H7 (cell line): ENCODE results near the gene TIMM44. TPM values are rescaled to one million over a fixed set of nuclear protein-coding genes. Genes with fewer than 3 reads are reported as not detected.
A peak's percentile ranks its signal among the peaks of the same experiment; 100 is the strongest.

Experiments used
- DNase-seq: peaks from one replicate; pipeline ENCODE4 v3.0.0; 2012
- H3K27me3 ChIP-seq: 2 replicates; pipeline ENCODE4 v1.6.0; 2011; ENCODE audit warnings: mild to moderate bottlenecking, low read length; ENCODE audit not compliant: control insufficient read depth, insufficient read depth
- H3K36me3 ChIP-seq: replicated peaks from 2 replicates; pipeline ENCODE4 v1.5.1; 2011; ENCODE audit warnings: low read length; ENCODE audit not compliant: control insufficient read depth, insufficient read depth
- H3K4me3 ChIP-seq: 2 replicates; pipeline ENCODE4 v1.5.1; 2011; ENCODE audit warnings: low read depth, mild to moderate bottlenecking, control low read depth, low read length, moderate library complexity; ENCODE audit not compliant: insufficient read depth
- total RNA-seq: library from RNA; depleted of rRNA; stranded (reverse); fragments of >200 nt; shearing (Covaris generic); gene quantifications from 2 replicates; pipeline ENCODE4 v1.2.3, GENCODE V29; 2014; rRNA removed

The TIMM44 gene, protein sequence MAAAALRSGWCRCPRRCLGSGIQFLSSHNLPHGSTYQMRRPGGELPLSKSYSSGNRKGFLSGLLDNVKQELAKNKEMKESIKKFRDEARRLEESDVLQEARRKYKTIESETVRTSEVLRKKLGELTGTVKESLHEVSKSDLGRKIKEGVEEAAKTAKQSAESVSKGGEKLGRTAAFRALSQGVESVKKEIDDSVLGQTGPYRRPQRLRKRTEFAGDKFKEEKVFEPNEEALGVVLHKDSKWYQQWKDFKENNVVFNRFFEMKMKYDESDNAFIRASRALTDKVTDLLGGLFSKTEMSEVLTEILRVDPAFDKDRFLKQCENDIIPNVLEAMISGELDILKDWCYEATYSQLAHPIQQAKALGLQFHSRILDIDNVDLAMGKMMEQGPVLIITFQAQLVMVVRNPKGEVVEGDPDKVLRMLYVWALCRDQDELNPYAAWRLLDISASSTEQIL
- 110 and 131 TPM in 2 replicates for total RNA-seq

DNA sequence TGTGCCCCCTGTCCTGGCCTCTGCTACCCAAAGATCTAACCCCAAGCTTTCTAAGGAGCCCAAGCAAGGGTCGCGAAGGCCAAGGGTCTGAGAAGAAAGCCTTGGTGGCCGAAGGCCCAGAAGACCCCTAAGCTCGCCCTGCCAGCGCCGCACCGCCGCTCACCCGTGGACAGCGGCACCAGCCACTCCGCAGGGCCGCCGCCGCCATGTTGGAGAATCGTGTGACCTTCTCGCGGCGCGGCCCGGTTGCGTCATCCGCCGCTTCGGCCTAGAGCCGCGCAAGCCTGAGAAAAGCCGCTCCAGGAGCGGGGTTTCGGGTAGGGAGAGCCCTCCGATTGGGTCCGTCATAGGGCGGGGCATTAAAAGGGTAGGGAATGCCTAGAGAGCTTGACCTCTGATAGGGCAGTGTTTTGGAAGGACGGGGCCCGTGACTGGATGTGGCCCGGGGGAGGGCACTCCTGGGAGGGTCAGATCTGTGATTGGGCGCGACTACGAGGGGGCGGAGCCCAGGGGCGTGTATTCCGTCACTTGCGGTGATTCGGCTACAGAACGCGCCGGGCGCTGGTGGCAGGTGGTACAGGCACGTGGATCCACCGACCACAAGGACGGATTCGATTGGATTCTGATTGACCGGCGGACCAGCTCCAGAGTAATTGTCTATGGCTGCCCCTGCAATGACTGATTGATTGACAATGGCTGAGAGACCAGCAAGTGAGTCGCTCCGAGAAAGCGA lies at the start of gene TIMM44:
Gene TIMM44, minus strand, starts transcription at position 223 of the 733 bp plus-strand sequence. Its CDS starts 15 bp downstream, at position 208.
- Histone ChIP-seq H3K27me3 (no peaks in the 10 kb centered on the region), H3K4me3 (peak within 1 kb of the TSS; percentile 91), H3K36me3 (peaks cover 8% of the 10 kb centered on the region)
- DNase-seq, result peak; percentile 99

DNA sequence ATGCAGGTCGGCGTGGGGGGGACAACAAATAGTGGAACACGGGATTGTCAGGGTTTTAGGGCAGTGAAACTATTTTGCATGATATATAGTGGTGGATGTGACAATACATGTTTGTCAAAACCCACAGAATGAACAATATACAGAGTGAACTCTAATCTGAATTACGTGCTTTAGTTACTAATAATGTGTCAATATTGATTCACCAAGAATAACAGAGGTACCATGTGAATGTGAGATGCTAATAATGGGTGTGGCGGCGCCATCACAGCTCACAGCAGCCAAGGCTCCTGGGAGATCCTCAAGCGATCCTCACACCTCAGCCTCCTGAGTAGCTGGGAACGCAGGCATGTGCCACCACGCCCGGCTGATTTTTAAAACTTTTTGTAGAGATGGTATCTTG lies 49.1 kb upstream of the TIMM44 start:
- H3K4me3 ChIP-seq, result no peak overlapping the region
- DNase-seq, result no peak
- H3K36me3 ChIP-seq, result peaks cover 34% of the 10 kb centered on the region
- no peaks in the 10 kb centered on the region for H3K27me3 ChIP-seq

DNA sequence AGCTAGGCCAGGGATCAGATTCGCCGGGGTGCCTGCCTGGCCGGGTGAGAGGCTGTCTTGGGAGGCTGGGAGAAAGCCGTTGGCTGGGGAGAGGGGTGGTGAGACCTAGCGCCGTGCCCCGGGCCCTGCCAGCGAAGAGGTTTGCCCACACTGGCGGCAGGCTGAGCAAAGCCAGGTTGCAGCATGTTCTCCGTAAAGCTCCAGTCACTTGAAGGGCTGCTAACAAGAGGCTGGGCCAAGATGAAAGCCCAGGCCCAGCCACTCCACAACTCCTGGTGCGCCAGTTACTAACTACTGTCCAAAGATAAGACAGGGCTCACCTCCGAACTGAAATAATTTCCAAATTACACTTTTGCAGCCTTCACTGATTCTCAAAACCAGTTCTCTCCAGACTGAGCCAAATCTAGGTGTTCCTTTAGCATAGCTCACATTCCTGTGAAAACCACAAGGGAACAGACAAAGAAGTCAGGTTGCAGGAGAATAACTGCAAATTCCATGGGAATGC lies 45.7 kb upstream of the TIMM44 start:
- Histone ChIP-seq H3K27me3 (no peaks in the 10 kb centered on the region), H3K36me3 (peaks cover 55% of the 10 kb centered on the region), H3K4me3 (no peak overlapping the region)
- DNase-seq, result no peak

DNA sequence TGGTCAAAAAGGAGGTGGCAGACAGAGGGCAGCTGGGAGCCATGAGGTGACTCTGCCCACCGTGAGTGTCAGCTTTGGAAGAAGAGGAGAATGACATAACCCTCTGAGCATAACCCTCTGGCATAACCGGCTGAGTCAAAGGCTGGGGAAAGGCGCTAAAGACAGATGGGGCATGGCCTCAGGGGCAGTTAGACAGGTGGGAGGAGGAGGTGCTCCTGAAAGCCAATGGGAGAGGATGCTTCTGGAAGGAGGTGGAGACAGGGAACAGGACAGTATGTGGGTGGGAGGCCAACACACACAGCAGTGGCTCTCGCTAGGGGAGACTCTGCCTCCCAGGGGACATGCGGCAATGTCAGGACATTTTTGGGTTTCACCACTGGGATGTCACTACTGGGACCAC lies 44.8 kb upstream of the TIMM44 start:
- Histone ChIP-seq H3K27me3 (no peaks in the 10 kb centered on the region), H3K4me3 (no peak overlapping the region), H3K36me3 (peaks cover 57% of the 10 kb centered on the region)
- no peak for DNase-seq

DNA sequence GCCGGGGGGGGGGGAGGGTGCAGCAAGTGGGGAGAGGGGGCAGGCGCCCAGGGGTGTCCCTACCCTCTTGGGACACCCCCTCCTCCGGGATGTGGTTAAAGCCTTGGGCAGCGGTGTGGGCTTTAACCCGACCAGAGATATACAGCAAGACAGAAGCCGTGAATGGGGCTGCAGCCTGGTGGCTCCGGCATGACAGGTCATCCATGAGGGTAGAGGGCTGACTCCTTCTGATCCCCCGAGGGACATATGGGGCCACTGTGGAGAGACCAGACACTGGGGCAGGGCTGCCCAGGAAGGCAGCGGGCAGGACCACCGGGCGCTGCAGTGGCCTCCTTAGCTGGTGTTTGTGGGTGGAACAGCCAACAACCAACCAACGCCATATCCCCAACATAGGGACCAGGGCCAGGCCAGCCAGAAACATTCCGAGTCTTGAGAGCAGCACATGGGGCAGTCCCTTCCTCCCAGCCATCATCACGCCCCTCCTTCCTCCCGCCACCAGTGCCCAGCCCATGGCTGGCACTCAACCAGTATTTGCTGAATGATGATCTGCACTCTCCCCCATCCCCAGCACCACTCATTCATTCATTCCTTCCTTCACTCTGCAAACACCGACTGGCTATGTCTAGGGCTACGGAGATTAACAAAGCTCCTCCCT lies 43.8 kb upstream of the TIMM44 start:
- Histone ChIP-seq H3K4me3 (no peak overlapping the region), H3K27me3 (no peaks in the 10 kb centered on the region), H3K36me3 (peaks cover 65% of the 10 kb centered on the region)
- DNase-seq, result no peak

DNA sequence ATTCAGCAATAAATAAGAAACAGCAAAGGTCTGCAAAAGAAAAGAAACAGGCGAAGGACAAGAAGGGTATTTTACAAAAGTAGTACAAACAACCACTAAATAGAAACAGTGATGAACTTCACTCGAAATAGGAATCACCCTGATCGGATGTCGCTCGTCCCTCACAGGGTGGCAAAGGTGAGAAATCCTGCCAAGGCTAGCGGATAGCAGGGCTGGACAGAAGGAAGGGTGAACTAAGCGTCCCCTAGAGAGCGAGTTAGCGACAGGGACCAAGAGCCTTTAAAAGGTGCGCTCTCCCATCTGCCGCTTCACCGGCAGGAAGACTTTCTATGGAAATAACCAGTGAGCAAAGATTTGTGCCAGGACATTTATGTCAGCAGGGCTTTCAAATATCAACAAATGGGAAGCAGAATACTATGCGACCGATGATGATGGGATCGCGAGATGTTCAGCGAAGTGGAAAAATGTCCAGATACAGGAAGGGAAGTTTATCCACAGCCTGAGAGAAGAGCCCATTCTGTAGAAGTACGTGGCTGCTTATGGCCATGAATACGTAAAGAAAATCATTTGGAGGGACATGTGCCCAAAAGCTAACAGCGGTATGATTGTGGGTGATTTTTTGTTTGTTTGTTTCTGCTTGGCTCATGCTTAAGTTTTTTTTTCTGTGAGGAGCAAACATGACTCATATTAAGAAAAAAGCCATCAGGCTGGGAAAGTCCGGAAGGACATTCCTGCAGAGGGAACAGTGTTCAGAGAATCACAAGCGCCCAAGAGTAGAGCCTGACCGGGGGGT lies 43.1 kb upstream of the TIMM44 start:
- Histone ChIP-seq H3K27me3 (no peaks in the 10 kb centered on the region), H3K36me3 (peaks cover 65% of the 10 kb centered on the region), H3K4me3 (no peak overlapping the region)
- no peak for DNase-seq

DNA sequence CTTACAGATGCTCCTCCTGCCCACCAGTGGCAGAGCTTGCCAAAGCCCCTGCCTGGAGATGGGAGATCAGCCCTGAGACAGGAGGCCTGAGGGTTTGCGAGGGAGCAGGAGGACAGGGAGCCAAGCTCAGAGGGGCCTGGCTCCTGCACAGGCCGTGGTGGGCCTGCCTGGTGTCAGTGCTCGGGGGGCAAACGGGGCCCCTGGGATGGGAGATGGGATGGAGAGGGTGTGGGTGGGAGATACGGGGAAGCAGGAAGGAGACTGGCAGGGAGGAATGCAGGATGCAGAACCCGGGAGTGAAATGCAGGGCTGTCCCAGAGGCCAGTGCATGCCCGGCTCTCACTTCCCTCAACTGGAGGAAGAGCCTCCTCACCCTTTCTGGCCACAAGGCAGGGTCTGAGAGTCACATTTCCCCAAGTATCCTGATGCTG lies 42.0 kb upstream of the TIMM44 start:
- DNase-seq, result no peak
- Histone ChIP-seq H3K36me3 (peaks cover 61% of the 10 kb centered on the region), H3K27me3 (no peaks in the 10 kb centered on the region), H3K4me3 (no peak overlapping the region)

DNA sequence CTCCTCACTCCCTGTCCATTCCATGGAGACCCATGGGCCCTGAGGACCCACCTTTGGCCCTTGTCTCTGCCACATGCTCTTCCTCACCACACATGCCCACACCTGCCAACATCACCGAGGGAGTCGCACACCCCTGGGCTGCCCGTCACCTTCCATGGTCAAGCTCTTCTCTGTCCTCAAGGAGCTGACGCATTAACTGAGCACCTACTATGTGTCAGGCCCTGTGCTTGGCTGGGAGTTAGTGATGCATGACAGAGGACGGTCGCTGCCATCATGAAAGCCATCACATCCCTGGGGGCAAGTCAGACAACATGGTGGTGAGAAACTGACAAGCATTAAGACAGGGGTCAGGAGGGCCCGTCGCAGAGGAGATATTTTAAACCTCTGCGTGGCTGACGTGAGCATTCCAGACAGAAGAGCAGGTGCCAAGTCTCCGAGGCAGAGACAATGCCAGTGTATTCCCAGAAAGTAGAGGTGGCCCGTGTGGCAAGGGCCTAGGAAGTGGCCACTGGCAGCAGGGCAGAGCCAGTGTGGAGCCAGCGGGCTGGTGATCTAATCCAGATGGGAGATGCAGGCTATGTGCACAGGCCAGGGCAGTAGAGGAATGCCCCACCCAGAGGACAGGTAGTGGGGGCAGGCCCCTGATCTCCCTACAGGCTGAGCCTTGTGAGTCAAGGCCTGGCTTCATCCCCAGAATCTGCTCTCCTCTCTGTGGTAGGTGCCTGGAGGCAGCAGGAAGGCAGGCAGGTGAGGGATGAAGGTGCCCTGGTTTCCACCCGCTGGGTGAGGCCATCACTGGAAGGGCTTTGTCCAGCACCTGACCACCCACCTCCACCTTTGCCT lies 40.8 kb upstream of the TIMM44 start:
- no peaks in the 10 kb centered on the region for H3K27me3 ChIP-seq
- H3K36me3 ChIP-seq, result peaks cover 63% of the 10 kb centered on the region
- H3K4me3 ChIP-seq, result no peak overlapping the region
- no peak for DNase-seq

DNA sequence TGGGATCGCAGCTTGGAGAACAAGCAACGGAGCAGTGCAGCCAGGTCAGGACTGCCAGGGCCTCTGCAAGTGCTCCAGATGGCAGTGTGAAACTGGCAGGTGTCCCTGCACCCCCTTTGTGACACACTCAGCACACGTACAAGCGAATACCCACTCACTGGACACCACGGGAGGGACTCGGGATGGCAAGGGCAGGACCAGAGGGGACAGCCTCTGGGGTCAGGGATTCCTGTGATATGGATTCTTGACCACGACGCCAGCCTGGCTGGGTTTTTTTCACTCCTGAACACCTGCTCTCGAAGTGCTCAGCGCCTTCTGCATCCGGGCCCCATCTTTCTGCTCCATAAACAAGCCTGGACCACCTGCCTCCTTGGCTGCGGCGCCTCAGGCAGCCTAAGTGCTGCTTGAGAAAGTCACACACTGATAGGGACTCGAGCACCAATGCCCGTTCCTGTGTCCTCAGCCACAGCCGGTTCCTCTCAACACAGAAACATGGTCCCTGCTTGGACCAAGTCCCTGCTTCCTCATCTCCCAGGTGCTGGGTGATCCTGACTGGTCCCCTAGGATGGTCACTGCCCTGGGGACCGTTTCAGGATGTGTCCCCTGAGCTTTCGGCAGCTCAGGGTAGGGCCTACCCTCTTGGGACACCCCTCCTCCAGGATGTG lies 40.0 kb upstream of the TIMM44 start:
- Histone ChIP-seq H3K36me3 (peaks cover 57% of the 10 kb centered on the region), H3K4me3 (no peak overlapping the region), H3K27me3 (no peaks in the 10 kb centered on the region)
- no peak for DNase-seq

GRCh38 chr19:7982651-7983099 lies 39.2 kb upstream of the TIMM44 start:
- DNase-seq, result no peak
- no peak overlapping the region for H3K4me3 ChIP-seq
- no peaks in the 10 kb centered on the region for H3K27me3 ChIP-seq
- peaks cover 53% of the 10 kb centered on the region for H3K36me3 ChIP-seq

- Histone ChIP-seq H3K27me3 (no peaks in the 10 kb centered on the region), H3K36me3 (peaks cover 55% of the 10 kb centered on the region), H3K4me3 (no peak overlapping the region)
- DNase-seq, result no peak
These were observed 38.6 kb upstream of the TIMM44 start for GRCh38 chr19:7982103-7982502.

GRCh38 chr19:7981661-7982060 lies 38.2 kb upstream of the TIMM44 start:
- DNase-seq, result no peak
- Histone ChIP-seq H3K4me3 (no peak overlapping the region), H3K27me3 (no peaks in the 10 kb centered on the region), H3K36me3 (peaks cover 53% of the 10 kb centered on the region)

- no peak for DNase-seq
- Histone ChIP-seq H3K36me3 (peaks cover 52% of the 10 kb centered on the region), H3K4me3 (no peak overlapping the region), H3K27me3 (no peaks in the 10 kb centered on the region)
These were observed 37.7 kb upstream of the TIMM44 start for GRCh38 chr19:7981199-7981598.
